NCI-H2196 (cell line): ENCODE measurements around the gene PHKG1.
"Not testable (repeated sequence)": the region's sequence is repeated elsewhere in the genome, so short reads cannot be mapped to it uniquely, and the experiment has no call there.

Experiments used
- DNase-seq: peaks from one replicate; lab custom pipeline; 2025; ENCODE audit not compliant: unreplicated experiment; lab: John Stamatoyannopoulos, UW

PHKG1 gene

DNA sequence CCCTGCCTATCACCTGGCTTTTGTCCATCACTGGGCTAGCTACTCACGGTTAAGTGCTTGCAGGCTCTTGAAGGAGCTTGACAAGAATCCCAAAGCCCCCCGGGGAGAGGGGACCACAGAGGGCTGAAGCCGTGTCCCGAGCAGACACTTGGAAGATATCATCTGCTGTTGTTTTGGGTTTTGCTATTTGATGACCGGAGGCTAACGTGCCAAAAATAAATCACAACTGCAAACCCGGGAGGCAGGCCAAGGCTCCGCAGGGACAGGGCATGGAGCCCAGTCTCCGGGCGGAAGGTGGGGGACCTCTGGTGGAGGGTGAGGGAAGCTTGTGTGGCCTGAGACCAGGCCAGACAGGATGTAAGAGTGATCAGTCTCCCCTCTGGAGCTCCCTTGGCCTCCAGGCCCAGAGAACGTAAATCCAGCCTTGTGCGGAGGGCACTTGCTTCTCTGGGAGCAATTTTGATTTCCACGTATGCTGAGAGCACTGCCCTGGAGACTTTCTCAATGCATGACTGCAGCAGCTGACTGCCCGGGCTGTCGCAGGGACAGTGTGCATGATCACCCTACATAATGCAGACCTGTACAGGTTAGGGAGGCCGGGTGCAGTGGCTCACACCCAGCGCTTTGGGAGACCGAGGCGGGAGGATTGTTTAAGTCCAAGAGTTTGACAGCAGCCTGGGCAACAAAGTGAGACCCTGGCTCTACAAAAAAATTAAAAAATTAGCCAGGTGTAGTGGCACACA, at the start of gene PHKG1:
Gene PHKG1, minus strand, starts transcription at position 164 of the 743 bp plus-strand sequence. CDS start 4,011 bp downstream, outside the sequence.
- DNase-seq, result peak; percentile 92

- not testable (repeated sequence) for DNase-seq
Measured at GRCh38 chr7:56131062-56131461, 38.3 kb upstream of the PHKG1 start.

- DNase-seq, result no peak
Measured at GRCh38 chr7:56127241-56127975, 34.7 kb upstream of the PHKG1 start.

DNA sequence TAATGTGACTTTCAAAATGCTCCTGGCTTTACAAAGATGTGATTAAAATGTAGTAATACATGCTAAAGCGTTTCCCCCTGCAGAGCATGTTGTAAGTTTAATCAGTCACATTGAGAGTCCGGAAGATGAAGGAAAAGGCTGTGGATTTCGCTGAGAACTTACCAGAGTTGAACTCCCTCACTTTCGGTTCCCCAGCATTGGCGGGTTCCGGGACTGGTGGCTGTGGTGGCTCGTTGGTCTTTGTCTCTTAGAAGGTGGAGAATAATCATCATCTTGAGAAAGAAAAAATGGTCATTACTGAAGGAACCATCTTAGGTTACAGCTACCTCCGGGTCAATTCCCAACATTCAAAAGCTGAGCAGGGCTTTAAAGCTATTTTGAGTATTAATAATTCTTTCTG, 33.1 kb upstream of the PHKG1 start:
- no peak for DNase-seq

GRCh38 chr7:56124981-56125380, 32.2 kb upstream of the PHKG1 start:
- no peak for DNase-seq

DNA sequence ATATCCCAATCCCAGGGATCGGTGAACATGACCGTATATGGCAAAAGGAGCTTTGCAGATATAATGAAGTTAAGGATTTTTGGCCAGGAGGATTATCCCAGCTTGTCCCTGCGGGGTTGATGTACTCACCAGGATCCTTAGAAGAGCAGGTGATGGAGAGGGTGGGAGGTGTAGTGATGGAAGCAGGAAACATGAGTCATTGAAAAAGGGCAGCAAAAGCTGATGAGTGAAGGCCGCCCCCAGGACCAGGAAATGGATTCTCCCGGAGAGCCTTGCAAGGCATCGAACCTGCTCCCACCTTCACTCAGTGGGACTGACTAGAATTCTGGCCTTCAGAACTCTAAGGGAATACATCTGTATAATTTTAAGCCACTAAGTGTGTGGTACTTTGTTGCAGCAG, 28.7 kb upstream of the PHKG1 start:
- no peak for DNase-seq

GRCh38 chr7:56115852-56116538, 23.2 kb upstream of the PHKG1 start, which contains the start of gene NUPR2:
Gene NUPR2 (minus strand): TSS chr7:56116417. CDS start chr7:56116314, 103 bp downstream.
- DNase-seq, result no peak

DNA sequence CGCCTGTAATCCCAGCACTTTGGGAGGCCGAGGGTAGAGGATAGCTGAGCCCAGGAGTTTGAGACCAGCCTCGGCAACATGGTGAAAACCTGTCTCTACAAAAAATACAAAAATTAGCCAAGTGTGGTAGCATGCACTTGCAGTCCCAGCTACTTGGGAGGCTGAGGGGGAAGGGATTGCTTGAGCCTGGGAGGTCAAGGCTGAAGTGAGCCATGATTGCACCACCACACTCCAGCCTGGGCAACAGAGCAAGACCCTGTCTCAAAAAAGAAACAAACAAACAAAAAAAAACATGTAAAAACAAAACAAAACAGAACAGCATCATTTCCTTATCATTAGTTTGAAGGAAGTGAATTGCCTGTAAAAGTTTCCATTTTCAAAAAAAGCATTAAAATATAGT, 19.5 kb upstream of the PHKG1 start:
- not testable (repeated sequence) for DNase-seq

- no peak for DNase-seq
Measured at GRCh38 chr7:56110611-56111010, 17.9 kb upstream of the PHKG1 start.

DNA sequence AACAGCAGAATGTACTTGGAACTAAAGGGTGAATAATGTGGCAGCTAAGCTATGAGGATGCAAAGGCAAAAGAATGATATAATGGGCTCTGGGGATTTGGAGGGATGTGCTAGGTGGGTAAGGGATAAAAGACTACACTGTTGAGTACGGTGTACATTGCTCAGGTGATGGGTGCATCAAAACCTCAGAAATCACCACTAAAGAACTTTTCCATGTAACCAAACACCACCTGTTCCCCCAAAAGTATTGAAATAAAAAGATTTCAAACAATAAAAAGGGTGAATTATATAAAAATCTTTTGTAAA, 15.2 kb upstream of the PHKG1 start:
- no peak for DNase-seq

GRCh38 chr7:56106108-56107073, 13.6 kb upstream of the PHKG1 start, which contains the start of gene CHCHD2:
Gene CHCHD2 (minus strand): TSS chr7:56106476. CDS start chr7:56106413, 63 bp downstream.
- peak; percentile 98 for DNase-seq

- no peak for DNase-seq
Measured at GRCh38 chr7:56105508-56105907, 12.8 kb upstream of the PHKG1 start.

DNA sequence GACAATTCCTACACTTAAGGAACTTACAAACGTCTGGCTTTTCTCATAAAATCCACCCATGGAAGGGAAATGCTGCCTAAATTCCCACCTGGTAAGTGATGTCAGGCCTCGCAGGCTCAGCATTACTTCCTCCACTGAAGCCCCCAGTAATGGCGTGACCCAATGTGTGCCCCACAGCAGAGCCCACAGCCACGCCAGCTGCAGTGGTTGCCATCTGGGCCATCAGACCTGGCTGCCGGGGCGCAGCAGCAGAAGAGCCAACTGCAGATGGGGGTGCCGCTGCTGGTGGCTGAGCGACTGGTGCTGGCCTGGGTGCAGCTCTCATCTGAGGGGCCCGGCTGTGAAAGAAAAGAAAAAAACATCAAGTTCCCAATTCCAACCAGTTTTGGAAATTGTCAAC, 11.4 kb upstream of the PHKG1 start:
- not testable (repeated sequence) for DNase-seq

- DNase-seq, result no peak
Measured at GRCh38 chr7:56099653-56100052, 6.9 kb upstream of the PHKG1 start.

GRCh38 chr7:56098187-56099008, 5.6 kb upstream of the PHKG1 start:
- DNase-seq, result not testable (repeated sequence)

DNA sequence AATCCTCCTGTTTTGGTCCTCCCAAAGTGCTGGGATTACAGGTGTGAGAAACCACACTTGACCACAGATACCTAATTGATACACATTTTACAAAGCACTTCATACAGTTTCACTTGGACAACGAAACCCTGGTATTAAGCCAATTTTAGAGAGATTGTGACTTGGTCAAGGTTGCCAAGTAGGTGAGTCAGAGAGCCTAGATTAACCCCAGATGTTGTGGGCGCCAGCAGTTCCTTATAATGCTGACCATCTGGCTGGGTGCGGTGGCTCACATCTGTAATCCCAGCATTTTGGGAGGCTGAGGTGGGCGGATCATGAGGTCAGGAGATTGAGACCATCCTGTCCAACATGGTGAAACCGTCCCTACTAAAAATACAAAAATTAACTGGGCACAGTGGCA, 4.9 kb upstream of the PHKG1 start:
- peak; percentile 81 for DNase-seq

DNA sequence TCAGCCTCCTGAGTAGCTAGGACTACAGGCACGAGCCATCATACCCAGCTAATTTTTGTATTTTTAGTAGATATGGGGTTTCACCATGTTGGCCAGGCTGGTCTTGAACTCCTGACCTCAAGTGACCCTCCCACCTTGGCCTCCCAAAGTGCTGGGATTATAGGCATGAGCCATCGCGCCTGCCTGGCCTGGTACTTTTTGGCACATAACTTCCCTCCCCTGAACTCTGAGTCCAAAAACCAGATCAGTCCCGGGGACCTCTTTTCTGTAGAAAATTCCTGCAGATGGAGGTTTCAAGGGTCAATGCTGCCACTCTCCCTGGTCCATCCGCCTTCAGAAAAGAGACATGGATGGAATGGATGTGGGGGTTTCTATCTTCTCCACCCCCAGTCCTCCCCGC, 364 bp downstream of the PHKG1 start:
- not testable (repeated sequence) for DNase-seq

DNA sequence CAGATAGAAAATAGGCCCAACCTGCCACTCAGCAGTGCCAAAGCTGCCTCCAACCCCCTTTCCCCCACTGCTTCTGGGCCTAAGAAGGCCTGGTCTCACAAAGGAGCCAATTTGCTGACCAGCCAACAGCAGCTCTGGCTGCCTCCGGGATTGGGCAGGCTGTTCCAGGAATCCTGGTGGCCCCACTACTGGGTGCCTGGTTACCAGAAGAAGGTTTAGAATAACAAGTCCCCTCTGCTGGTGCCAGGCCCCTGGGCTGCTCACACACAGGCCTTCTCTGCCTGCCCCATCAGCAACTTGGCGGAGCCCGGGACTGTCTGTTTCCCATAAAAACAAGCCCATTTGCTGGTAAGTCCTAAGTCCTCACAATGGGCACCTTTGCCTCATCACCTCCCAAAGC, 1.2 kb downstream of the PHKG1 start:
- peak; percentile 72 for DNase-seq

DNA sequence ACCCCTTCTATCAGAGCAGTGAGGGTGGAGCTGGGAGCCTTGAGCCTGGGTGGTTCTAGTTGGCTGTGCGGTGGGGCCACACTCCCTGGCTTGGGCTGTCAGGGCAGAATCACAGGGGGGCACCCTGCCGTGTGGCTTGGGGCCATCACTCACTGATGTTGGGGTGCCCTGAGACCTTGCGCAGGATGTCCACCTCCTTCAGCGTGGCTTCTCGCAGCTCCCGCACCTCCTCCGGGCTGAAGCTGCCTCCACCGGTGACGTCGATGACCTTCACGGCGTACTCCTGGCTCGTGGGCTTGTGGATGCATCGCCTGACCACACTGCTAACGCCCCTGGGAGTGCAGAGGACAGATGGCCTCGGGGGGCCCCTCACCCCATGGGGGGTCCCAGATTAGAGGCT, 5.3 kb downstream of the PHKG1 start:
- no peak for DNase-seq

DNA sequence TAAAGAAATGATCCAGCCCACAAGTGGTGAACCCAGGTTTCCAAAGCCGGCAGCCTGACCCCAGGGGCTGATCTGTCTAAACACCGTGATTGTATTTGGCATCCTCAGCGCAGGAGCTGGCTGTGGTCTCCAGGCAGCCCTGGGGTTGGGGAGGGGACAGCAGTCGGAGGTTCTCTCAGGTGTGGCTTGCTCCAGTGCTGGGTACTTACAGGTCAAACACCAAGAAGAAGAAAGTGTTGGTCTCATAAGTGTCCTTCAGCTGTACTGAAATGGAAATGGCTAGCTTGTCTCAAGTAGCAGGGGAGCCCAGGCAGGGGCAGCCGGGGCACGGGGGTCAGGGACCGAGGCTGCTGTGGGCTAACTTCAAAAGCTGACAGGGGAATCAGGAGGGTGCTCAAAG, 6.0 kb downstream of the PHKG1 start:
- no peak for DNase-seq
